H9 (cell line): ENCODE results near the gene ERC1. TPM values are rescaled to one million over a fixed set of nuclear protein-coding genes. Genes with fewer than 3 reads are reported as not detected.

Experiments
- DNase-seq: peaks from one replicate; pipeline ENCODE4 v3.0.0-alpha.2; 2017
- H2AFZ ChIP-seq: one replicate; pipeline ENCODE4 v1.6.1; 2013; ENCODE audit warnings: mild to moderate bottlenecking, low read length, control low read depth, moderate library complexity
- H2AK5ac ChIP-seq: 2 replicates; pipeline ENCODE4 v1.6.1; 2013; ENCODE audit warnings: low read length, control low read depth, mixed read lengths; ENCODE audit not compliant: insufficient read length
- H2BK120ac ChIP-seq: one replicate; pipeline ENCODE4 v1.6.1; 2013; ENCODE audit warnings: low read depth, mild to moderate bottlenecking, low read length, control low read depth, inconsistent platforms; ENCODE audit not compliant: poor library complexity, severe bottlenecking
- H2BK12ac ChIP-seq: 2 replicates; pipeline ENCODE4 v1.6.1; 2013; ENCODE audit warnings: low read length, control low read depth, mixed read lengths, low read depth; ENCODE audit not compliant: insufficient read length
- H2BK15ac ChIP-seq: 2 replicates; pipeline ENCODE4 v1.6.1; 2013; ENCODE audit warnings: low read depth, low read length, control low read depth
- H2BK20ac ChIP-seq: one replicate; pipeline ENCODE4 v1.6.1; 2013; ENCODE audit warnings: low read depth, mild to moderate bottlenecking, low read length, control low read depth, inconsistent platforms; ENCODE audit not compliant: poor library complexity, severe bottlenecking
- H2BK5ac ChIP-seq: 2 replicates; pipeline ENCODE4 v1.6.1; 2013; ENCODE audit warnings: low read length, control low read depth, mixed read lengths; ENCODE audit not compliant: insufficient read length
- H3K14ac ChIP-seq: 2 replicates; pipeline ENCODE4 v1.6.1; 2013; ENCODE audit warnings: low read length, control low read depth; ENCODE audit not compliant: insufficient read depth
- H3K18ac ChIP-seq: 2 replicates; pipeline ENCODE4 v1.6.1; 2013; ENCODE audit warnings: low read depth, mild to moderate bottlenecking, mixed read lengths, low read length, control low read depth; ENCODE audit not compliant: insufficient read length
- H3K23ac ChIP-seq: 2 replicates; pipeline ENCODE4 v1.6.1; 2013; ENCODE audit warnings: low read length, control low read depth, mixed read lengths, low read depth; ENCODE audit not compliant: insufficient read length
- H3K23me2 ChIP-seq: 2 replicates; pipeline ENCODE4 v1.6.1; 2013; ENCODE audit warnings: low read depth, mild to moderate bottlenecking, mixed read lengths, low read length, control low read depth; ENCODE audit not compliant: insufficient read length, poor library complexity, severe bottlenecking
- H3K27ac ChIP-seq: 2 replicates; pipeline ENCODE4 v1.5.1; 2013; ENCODE audit warnings: low read length, control low read depth, mixed read lengths, low read depth; ENCODE audit not compliant: insufficient read length
- H3K27me3 ChIP-seq: 2 replicates; pipeline ENCODE4 v1.6.1; 2013; ENCODE audit warnings: low read length, control low read depth, inconsistent platforms; ENCODE audit not compliant: insufficient read depth
- H3K4ac ChIP-seq: 2 replicates; pipeline ENCODE4 v1.6.1; 2013; ENCODE audit warnings: low read depth, mild to moderate bottlenecking, control low read depth, inconsistent platforms, low read length, moderate library complexity
- H3K4me1 ChIP-seq: 2 replicates; pipeline ENCODE4 v1.6.1; 2013; ENCODE audit warnings: low read length, control low read depth, inconsistent platforms; ENCODE audit not compliant: insufficient read depth
- H3K4me2 ChIP-seq: 2 replicates; pipeline ENCODE4 v1.6.1; 2013; ENCODE audit warnings: low read length, control low read depth, mixed read lengths; ENCODE audit not compliant: insufficient read length, insufficient read depth
- H3K56ac ChIP-seq: 2 replicates; pipeline ENCODE4 v1.6.1; 2013; ENCODE audit warnings: low read depth, mild to moderate bottlenecking, mixed read lengths, low read length, control low read depth; ENCODE audit not compliant: insufficient read length
- H3K79me1 ChIP-seq: 2 replicates; pipeline ENCODE4 v1.6.1; 2013; ENCODE audit warnings: low read depth, mild to moderate bottlenecking, moderate library complexity, low read length, control low read depth, inconsistent platforms; ENCODE audit not compliant: insufficient read depth, poor library complexity, severe bottlenecking
- H3K79me2 ChIP-seq: 2 replicates; pipeline ENCODE4 v1.6.1; 2013; ENCODE audit warnings: low read length, control low read depth, inconsistent platforms; ENCODE audit not compliant: insufficient read depth
- H3K9ac ChIP-seq: 2 replicates; pipeline ENCODE4 v1.6.1; 2013; ENCODE audit warnings: low read length, control low read depth, mixed read lengths; ENCODE audit not compliant: insufficient read length; ENCODE audit errors: extremely low read depth
- H3K9me3 ChIP-seq: one replicate; pipeline ENCODE4 v1.6.1; 2013; ENCODE audit warnings: low read depth, low read length, inconsistent platforms; ENCODE audit not compliant: control insufficient read depth
- H3T11ph ChIP-seq: one replicate; pipeline ENCODE4 v1.6.1; 2013; ENCODE audit warnings: mild to moderate bottlenecking, low read length, control low read depth, inconsistent platforms
- H4K20me1 ChIP-seq: one replicate; pipeline ENCODE4 v1.6.1; 2013; ENCODE audit not compliant: control insufficient read depth, insufficient read length, insufficient read depth
- H4K5ac ChIP-seq: 2 replicates; pipeline ENCODE4 v1.6.1; 2013; ENCODE audit warnings: low read depth, mild to moderate bottlenecking, mixed read lengths, low read length, control low read depth; ENCODE audit not compliant: insufficient read length
- H4K8ac ChIP-seq: replicated peaks from 2 replicates; pipeline ENCODE4 v1.6.1; 2013; ENCODE audit warnings: low read length, control low read depth, mixed read lengths, low read depth; ENCODE audit not compliant: insufficient read length
- H4K91ac ChIP-seq: 2 replicates; pipeline ENCODE4 v1.6.1; 2013; ENCODE audit warnings: low read depth, mild to moderate bottlenecking, moderate library complexity, mixed read lengths, low read length, control low read depth; ENCODE audit not compliant: insufficient read length
- H3K27ac Mint-ChIP-seq, 3 experiments: 2 replicates in 2 of 3; 3 replicates in 1 of 3; pipeline ENCODE4 v1.8.0; 2020 to 2021; ENCODE audit warnings: mixed read lengths in 3 of 3, mild to moderate bottlenecking in 1 of 3, moderate library complexity in 1 of 3
- H3K27me3 Mint-ChIP-seq: 2 replicates; pipeline ENCODE4 v1.8.0; 2021; ENCODE audit warnings: low read depth, mild to moderate bottlenecking, moderate library complexity, mixed read lengths
- H3K36me3 Mint-ChIP-seq, 3 experiments: 2 replicates in 2 of 3; 3 replicates in 1 of 3; pipeline ENCODE4 v1.8.0; 2020 to 2021; ENCODE audit warnings: low read depth in 3 of 3, mixed read lengths in 3 of 3; ENCODE audit not compliant: insufficient read depth in 1 of 3
- H3K4me1 Mint-ChIP-seq, 2 experiments: 2 replicates each; pipeline ENCODE4 v1.8.0; 2020; ENCODE audit warnings: mixed read lengths in 2 of 2
- H3K4me3 Mint-ChIP-seq, 2 experiments: 2 replicates in 1 of 2; 3 replicates in 1 of 2; pipeline ENCODE4 v1.8.0; 2020 to 2021; ENCODE audit warnings: mild to moderate bottlenecking in 2 of 2, mixed read lengths in 2 of 2, moderate library complexity in 1 of 2
- H3K9me3 Mint-ChIP-seq, 2 experiments: 2 replicates in 1 of 2; 3 replicates in 1 of 2; pipeline ENCODE4 v1.8.0; 2020; ENCODE audit warnings: mild to moderate bottlenecking in 2 of 2, mixed read lengths in 2 of 2, moderate library complexity in 1 of 2
- CTCF ChIP-seq: fragments of 200-600 bp; sonication (generic); conservative IDR thresholded peaks from 3 replicates; pipeline ENCODE4 v1.8.0; 2021; ENCODE audit warnings: antibody characterized with exemption, mild to moderate bottlenecking
- WGBS: extraction: QIAGEN DNeasy Blood & Tissue Kit; methylation state at CpG from one replicate; pipeline ENCODE4 v1.1.7; 2013; ENCODE audit warnings: missing lambda C conversion rate, low lambda C conversion rate, mixed read lengths; ENCODE audit not compliant: insufficient read length; ENCODE audit errors: extremely low coverage; 5-methylcytosine and 5-hydroxymethylcytosine counted together
- total RNA-seq: library from RNA; stranded (reverse); gene quantifications from 2 replicates; pipeline ENCODE4 v1.2.1, GENCODE V29; 2021

The ERC1 gene
- total RNA-seq, 1 experiment from 2014 or later: 51.2 TPM

- no CpG with 5 or more reads among the region's 2 CpGs for WGBS
- Histone ChIP-seq H4K8ac (no peak overlapping the region), H3K9me3 (no peaks in the 10 kb centered on the region), H2BK120ac (no peak overlapping the region), H3K14ac (no peak overlapping the region), H3K79me1 (no peaks in the 10 kb centered on the region), H3T11ph (no peak overlapping the region), H3K56ac (no peak overlapping the region), H3K23me2 (no peaks in the 10 kb centered on the region), H3K4ac (no peak overlapping the region), H2BK20ac (no peak overlapping the region), H3K4me2 (no peak overlapping the region), H3K27ac (no peak overlapping the region), H3K79me2 (no peaks in the 10 kb centered on the region), H2BK15ac (no peak overlapping the region), H3K23ac (no peak overlapping the region), H3K9ac (no peak overlapping the region), H4K5ac (no peak overlapping the region), H2BK12ac (no peak overlapping the region), H4K91ac (no peak overlapping the region), H2BK5ac (no peak overlapping the region), H4K20me1 (no peaks in the 10 kb centered on the region), H2AK5ac (no peak overlapping the region), H2AFZ (no peak overlapping the region), H3K27me3 (no peaks in the 10 kb centered on the region), H3K4me1 (no peaks in the 10 kb centered on the region), H3K18ac (no peak overlapping the region)
- Mint-ChIP-seq H3K27ac (no peak overlapping the region), H3K9me3 (no peaks in the 10 kb centered on the region), H3K4me1 (peaks cover 9 to 19% of the 10 kb centered on the region in 2 experiments), H3K27me3 (no peaks in the 10 kb centered on the region), H3K4me3 (no peak overlapping the region), H3K36me3 (peaks cover 4 to 41% (median 31%) of the 10 kb centered on the region in 3 experiments; a peak in 6 of 7 replicates)
- TF ChIP-seq CTCF: no peak
- DNase-seq: no peak
Measured at GRCh38 chr12:1184402-1184801, 193.4 kb downstream of the ERC1 start.
